Measurements from ENCODE around the gene CHST15. TPM values are rescaled to one million over a fixed set of nuclear protein-coding genes. Genes with fewer than 3 reads are reported as not detected.

Gene CHST15
- total and polyA plus RNA-seq, 2 of the 8 experiments (the other 6 are each of a cell fraction or from before 2014, with no cell fraction given) = 8.8 to 9.1 TPM

DNA sequence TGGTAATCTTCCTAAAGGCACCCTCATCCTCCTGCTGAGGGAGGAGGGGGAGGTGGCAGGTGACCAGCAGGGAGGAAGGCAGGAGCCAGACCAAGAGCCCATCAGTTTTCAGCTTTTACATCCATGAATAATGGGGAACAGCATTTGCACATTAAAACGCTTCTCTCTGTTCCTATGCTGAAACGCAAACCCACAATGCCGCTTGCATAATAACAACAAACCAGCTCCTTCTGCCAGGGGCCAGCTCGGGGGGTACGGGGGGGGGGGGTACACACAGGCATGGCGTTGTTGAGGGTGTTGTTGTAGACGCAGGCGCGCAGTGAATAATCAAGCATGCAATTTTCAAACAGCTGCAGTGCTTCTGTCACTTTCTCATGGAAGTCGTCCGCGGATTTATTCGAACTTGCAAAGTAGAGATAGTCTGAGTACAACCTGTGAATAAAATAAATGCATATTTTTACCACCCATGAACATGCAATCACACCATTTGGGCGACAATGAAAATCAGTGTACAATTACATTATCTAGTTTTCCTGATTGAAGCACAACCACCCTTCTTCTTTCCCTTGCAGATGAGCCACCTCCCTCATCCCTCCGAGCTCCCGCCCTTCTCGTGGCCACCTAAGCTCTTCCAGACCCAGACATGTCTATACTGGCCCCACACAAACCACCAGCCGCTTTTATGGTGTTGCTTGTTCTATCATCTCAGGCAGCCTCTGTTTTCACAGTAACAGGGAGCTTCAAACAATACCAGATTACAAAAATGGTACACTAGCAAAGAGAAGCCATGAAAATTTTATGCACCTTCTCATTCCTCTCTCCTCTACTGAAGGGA is 72.2 kb downstream of the CHST15 start:
- H3K79me1 ChIP-seq (ENCODE audit: low read depth, low read length) = no peaks in the 10 kb centered on the region
- DNase-seq (ENCODE audit: low read depth in 1 of 2, low spot score in 2 of 2) (peak in 1 of 2 experiments; percentile 73), FAIRE-seq (peak; percentile 78)
- H3K9me3 ChIP-seq (ENCODE audit: insufficient read depth in 2 of 2, low read depth in 1 of 2, low read length in 1 of 2) = no peaks in the 10 kb centered on the region
- H3K27ac ChIP-seq (ENCODE audit: low read depth, low read length) = no peak overlapping the region; the same call in 1 of the 2 replicates
- H2BK120ac ChIP-seq (replicated peaks; ENCODE audit: low read depth, low read length) = peak overlapping the region; percentile 73
- H3K79me2 ChIP-seq (ENCODE audit: control insufficient read depth in 1 of 2, insufficient read depth in 2 of 2, low read length in 2 of 2) = no peaks in the 10 kb centered on the region
- H3K27me3 ChIP-seq (replicated peaks in 1 of 4; ENCODE audit: control insufficient read depth in 3 of 4, extremely low read depth in 1 of 4, insufficient read depth in 3 of 4, low read length in 3 of 4) = no peaks in the 10 kb centered on the region
- H3K9ac ChIP-seq (replicated peaks in 1 of 4; ENCODE audit: extremely low read depth in 1 of 4, low read depth in 3 of 4, low read length in 3 of 4) = no peak overlapping the region
- no peak overlapping the region for H3K14ac ChIP-seq (ENCODE audit: insufficient read length)
- peak overlapping the region; percentile 55 for H4K5ac ChIP-seq (ENCODE audit: insufficient read length, low read depth, low read length)
- no peak overlapping the region for H2AFZ ChIP-seq (ENCODE audit: low read length)
- H4K20me1 ChIP-seq (replicated peaks in 1 of 2; ENCODE audit: control insufficient read depth in 1 of 2, insufficient read depth in 2 of 2, low read length in 2 of 2) = no peaks in the 10 kb centered on the region
- H4K91ac ChIP-seq (replicated peaks; ENCODE audit: insufficient read length, low read length) = peak overlapping the region; percentile 87
- H4K8ac ChIP-seq (ENCODE audit: extremely low read depth, insufficient read depth, low read length) = no peak overlapping the region; the same call in 1 of the 2 replicates
- H3K4me2 ChIP-seq (ENCODE audit: insufficient read depth in 1 of 2, low read depth in 2 of 2, low read length in 2 of 2) = peak overlapping the region; percentile 61 to 76
- no peak overlapping the region; the same call in 1 of the 2 replicates for H2BK12ac ChIP-seq (ENCODE audit: low read depth, low read length)
- no peak overlapping the region for H3K56ac ChIP-seq (replicated peaks; ENCODE audit: insufficient read length, low read depth, low read length)
- ChIA-PET CTCF (ENCODE audit: partially characterized antibody) (interaction anchor here (0.6 to 1.8 kb wide), 4 partner anchors 26 to 412 kb away, joined by 3 to 7 read pairs (median 3); no protein-coding TSS in a partner anchor), POLR2A (ENCODE audit: partially characterized antibody) (interaction anchor here (0.6 to 1.3 kb wide), 3 partner anchors 13 to 29 kb away, joined by 3 read pairs; no protein-coding TSS in a partner anchor)
- no peak overlapping the region for H2AK5ac ChIP-seq (ENCODE audit: low read depth, low read length)
- H3K4ac ChIP-seq (replicated peaks; ENCODE audit: insufficient read length, low read depth, low read length) = no peak overlapping the region
- no peak overlapping the region for H3K23ac ChIP-seq (ENCODE audit: insufficient read length)
- peak overlapping the region; percentile 54; the same call in 1 of the 2 replicates for H2BK5ac ChIP-seq (ENCODE audit: low read depth, low read length)
- no peak overlapping the region for H2BK15ac ChIP-seq (ENCODE audit: low read length)
- H2BK20ac ChIP-seq (ENCODE audit: low read length) = peak overlapping the region; percentile 91; the same call in 1 of the 2 replicates
- peaks cover 4% of the 10 kb centered on the region; the same call in 1 of the 2 replicates for H3K23me2 ChIP-seq (ENCODE audit: low read depth, low read length)
- H3K18ac ChIP-seq (ENCODE audit: extremely low read depth, low read length) = peak overlapping the region; percentile 42; the same call in 1 of the 2 replicates
- H3K4me1 ChIP-seq (replicated peaks in 1 of 4; ENCODE audit: control insufficient read depth in 3 of 4, insufficient read depth in 4 of 4, low read length in 3 of 4) = peaks cover 16 to 42% (median 32%) of the 10 kb centered on the region in 4 experiments
- peak overlapping the region in 2 of 4 experiments; percentile 5 to 39; a peak in 2 of 8 replicates for H3K4me3 ChIP-seq (ENCODE audit: extremely low read depth in 1 of 4, insufficient read depth in 2 of 4, low read depth in 3 of 4, low read length in 4 of 4)
- no peaks in the 10 kb centered on the region for H3K36me3 ChIP-seq (ENCODE audit: control insufficient read depth in 2 of 4, insufficient read depth in 4 of 4, low read length in 3 of 4)
- WGBS, 2 experiments (ENCODE audit: extremely low coverage in 1 of 2, insufficient coverage in 1 of 2, insufficient read length in 1 of 2, insufficient replicate concordance in 2 of 2, low coverage in 1 of 2, low lambda C conversion rate in 2 of 2, missing lambda C conversion rate in 1 of 2) = 15% methylated on average over 13 of the region's 18 CpGs; no CpG with 5 or more reads in 1 of the 2 experiments
- 0 out of 2 replicates have a peak, but pooled peaks have one; percentile 28 for TF ChIP-seq CEBPB (IDR thresholded peaks at IDR 0.05; ENCODE audit: low read depth, low read length)
- no peak for TF ChIP-seq SIX5 (IDR thresholded peaks at IDR 0.05; ENCODE audit: low read depth, low read length)
- no peak for TF ChIP-seq RNF2 (IDR thresholded peaks at IDR 0.05; ENCODE audit: borderline replicate concordance, low read depth, low read length, missing control alignments, poor library complexity, severe bottlenecking)
- no peak for TF ChIP-seq CBX8 (IDR thresholded peaks at IDR 0.05; ENCODE audit: borderline replicate concordance, low read depth, low read length)
- TF ChIP-seq TBP (IDR thresholded peaks at IDR 0.05; ENCODE audit: low read depth, low read length) = no peak
